Ramos (cell line): ENCODE results near the gene AGPAT4.

Experiments used
- in situ Hi-C: fragments of 300-500 bp; cut with MboI; formaldehyde crosslinking; loops from one replicate; pipeline ENCODE4 v1.14.3; 2022; ENCODE audit warnings: low sequenced_read_pairs; ENCODE audit not compliant: unreplicated experiment

Gene AGPAT4

DNA sequence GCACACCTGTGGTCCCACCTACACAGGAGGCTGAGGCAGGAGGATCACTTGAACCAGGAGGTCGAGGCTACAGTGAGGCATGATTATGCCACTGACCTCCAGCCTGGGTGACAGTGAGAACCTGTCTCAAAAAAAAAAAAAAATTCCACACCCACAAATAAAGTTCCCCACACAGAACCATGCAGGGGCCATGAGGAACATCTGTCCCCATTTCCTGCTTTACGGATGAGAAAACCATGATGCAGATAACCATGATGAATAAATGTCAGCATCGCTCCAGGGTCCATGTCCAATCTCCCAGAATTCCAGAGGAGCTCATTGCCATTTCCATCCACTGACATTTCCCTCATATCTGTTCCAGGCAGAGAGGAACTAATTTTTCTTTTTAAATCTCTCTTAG lies 16.9 kb upstream of the AGPAT4 start:
- in situ Hi-C loops = no loop called here

DNA sequence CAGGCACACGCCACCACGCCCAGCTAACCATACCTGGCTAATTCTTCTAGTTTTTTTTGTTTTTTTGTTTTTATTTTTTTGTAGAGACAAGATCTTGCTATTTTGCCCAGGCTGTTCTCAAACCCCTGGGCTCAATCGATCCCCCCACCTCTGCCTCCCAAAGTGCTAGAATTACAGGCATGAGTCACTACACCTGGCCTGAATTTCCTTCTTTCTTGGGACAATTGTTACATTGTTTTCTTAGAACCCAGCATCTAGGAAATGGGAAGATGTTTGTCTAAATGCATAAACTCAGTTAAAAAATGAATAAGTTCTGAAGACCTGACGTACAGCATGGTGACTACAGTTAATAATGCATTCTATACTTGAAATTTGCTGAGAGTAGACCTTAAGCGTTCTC lies 10.8 kb upstream of the AGPAT4 start:
- in situ Hi-C loops = no loop called here

GRCh38 chr6:161281092-161281491 lies 7.2 kb upstream of the AGPAT4 start:
- in situ Hi-C loops = no loop called here

DNA sequence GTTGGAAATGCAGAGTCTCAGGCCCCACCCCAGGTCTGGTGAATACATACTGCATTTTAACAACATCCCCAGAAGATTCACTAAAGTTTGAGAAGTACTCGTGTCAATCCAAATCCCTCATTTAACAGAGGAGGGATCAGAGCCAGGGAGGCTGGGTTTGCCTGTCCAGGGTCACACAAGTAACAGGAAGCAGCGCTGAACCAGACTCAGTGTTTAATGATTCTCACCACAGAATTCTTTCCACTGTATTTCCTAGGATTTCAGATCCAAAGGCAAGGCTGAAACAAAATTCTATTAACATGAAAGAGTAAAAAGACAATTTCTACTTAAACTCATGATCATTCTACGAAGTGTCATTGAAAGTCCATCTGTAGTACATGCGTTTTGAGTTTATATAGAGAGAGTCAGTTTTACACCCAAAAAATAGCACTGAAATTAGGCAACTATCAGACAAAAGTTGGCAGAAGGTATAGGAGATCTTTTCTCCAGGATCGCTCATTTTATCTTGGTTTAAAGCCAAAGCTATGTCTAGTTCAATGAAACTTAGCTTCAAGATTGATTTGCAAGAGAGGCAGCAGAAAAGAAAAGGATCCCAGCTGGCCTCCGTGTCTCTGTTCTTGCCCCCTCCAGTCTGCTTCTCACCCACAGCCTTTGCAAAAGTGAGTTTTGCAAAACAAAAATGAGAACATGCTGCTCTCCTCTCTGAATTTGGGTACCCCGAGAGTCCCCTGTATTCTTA lies 6.0 kb upstream of the AGPAT4 start:
- in situ Hi-C loops = no loop called here

GRCh38 chr6:161276605-161277155 lies 2.8 kb upstream of the AGPAT4 start:
- in situ Hi-C loops = no loop called here

DNA sequence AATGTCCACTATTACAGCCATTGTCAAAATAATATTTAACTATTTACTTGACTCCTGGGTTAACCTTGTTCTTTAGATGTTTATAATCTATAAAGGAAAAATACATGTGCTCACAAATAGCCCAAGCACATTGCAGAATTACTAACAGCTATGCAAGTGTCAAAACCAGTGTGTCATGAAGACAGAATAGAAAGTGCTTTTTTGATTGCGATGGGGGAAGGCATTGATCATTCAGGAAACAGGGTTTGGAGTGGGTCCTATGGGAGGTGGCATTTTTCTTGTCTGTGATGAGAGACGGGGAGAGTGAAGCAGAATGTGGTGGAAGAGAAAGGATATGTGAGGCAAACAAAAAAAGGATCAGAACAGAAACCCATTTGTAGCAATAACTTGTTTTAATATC lies 1.0 kb upstream of the AGPAT4 start:
- in situ Hi-C loops = no loop called here

DNA sequence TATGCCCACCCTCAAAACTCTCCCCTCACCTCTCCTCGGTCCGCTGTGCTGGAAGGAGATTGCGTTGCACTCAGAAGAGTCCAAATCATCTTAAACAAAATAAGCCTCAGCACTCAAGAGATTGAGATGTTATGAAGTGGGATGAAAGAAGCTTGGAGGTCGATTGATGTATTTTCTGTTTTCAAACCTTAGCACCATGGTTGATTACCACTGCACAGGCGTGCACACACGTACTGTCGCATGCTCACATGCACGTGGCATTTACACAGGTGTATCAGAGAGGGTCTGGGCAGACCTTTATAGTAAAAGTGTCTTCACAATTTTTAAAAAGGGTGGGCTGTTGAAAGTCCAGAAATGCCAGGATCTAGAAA lies 612 bp upstream of the AGPAT4 start:
- in situ Hi-C loops = no loop called here

GRCh38 chr6:161273274-161273751 lies 548 bp downstream of the AGPAT4 start:
- in situ Hi-C loops = no loop called here

DNA sequence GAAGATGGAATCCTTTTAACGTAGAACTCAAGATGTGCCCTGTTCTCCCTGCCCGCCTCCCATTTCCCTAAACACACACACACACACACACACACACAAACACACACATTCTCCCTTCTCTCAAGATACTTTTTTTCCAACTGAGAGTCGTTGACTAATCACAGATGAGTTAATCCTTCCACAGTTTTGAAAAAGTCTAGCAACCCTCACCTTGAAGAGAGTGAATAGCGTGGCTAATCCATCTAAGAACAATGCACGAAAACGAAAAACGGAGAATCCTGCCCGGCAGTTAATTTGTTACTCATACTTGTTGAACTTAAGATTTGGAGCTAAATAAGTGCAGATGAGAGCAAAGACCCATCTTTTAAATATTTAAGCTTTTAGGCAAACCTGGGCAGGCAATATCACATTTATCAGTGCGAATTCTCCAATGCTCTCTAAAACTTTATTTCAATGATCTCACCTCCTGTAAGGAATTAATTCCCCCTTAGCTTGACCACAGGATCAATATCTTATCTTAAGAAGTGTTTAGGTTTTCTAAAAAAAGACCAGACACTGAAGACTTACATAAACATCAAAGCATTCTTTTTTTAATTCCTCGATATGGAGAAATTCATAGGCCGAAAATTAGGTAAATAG lies 1.1 kb downstream of the AGPAT4 start:
- in situ Hi-C loops = no loop called here

GRCh38 chr6:161271343-161272030 lies 2.4 kb downstream of the AGPAT4 start:
- in situ Hi-C loops = no loop called here

GRCh38 chr6:161270116-161270515 lies 3.7 kb downstream of the AGPAT4 start:
- in situ Hi-C loops = no loop called here

- in situ Hi-C loops = no loop called here
These were observed 4.6 kb downstream of the AGPAT4 start for GRCh38 chr6:161269310-161269709.

DNA sequence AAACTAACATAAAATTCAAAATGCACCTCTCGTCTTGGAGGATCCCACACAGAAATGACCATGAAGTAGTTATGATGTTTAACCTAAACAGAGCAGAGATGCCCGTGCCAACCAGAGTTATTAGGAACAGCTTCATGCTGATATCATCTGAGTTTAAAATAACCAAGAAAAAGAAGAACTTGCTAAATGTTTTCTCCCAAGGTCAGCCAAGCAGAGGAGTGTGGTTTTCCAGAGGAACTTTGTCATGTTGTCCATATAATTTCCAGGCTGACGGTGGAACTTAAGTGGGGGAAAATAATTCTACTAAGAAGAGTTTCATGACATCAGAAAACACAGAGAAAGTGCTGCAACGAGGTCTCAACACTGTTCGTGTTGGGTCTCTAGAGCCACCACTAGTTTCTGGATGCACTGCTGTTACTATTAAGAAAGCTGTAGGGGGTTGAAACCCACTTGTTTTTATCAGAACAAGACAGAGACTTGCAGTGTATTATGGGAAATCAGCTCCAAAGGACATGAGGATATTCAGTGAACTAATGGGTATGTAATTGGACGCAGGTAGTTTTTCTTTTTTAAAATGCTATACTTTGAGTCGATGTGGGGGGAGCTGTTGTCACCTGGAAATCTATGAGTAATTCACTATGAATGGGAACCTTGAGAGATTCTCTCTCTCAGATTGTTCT lies 5.2 kb downstream of the AGPAT4 start:
- in situ Hi-C loops = no loop called here

GRCh38 chr6:161266513-161267230 lies 7.2 kb downstream of the AGPAT4 start:
- in situ Hi-C loops = no loop called here

- in situ Hi-C loops = no loop called here
These were observed 7.9 kb downstream of the AGPAT4 start for GRCh38 chr6:161265975-161266374.

GRCh38 chr6:161265554-161265953 lies 8.3 kb downstream of the AGPAT4 start:
- in situ Hi-C loops = no loop called here

DNA sequence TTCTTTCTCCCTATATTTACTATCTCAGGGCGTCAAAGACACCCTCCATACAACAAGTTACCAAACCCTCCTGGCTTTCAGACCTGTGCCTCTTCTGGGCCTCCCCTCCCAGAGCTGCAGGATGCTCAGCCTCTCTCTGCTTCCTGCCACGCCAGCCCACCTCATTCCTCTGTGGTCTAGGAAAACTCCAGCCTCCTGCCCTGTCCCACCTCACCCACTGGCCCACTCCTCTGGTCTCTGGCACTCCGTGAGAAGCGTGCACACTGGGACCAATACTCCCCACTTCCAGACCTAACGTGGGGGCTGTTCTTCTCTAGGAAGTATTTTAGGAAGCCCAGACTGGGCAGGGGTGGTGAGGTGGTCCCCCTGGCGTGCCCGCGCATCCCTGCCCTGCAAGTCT lies 9.7 kb downstream of the AGPAT4 start:
- in situ Hi-C loops = no loop called here

- in situ Hi-C loops = no loop called here
These were observed 12.0 kb downstream of the AGPAT4 start for GRCh38 chr6:161261816-161262215.

- in situ Hi-C loops = no loop called here
These were observed 12.5 kb downstream of the AGPAT4 start for GRCh38 chr6:161261325-161261724.

- in situ Hi-C loops = no loop called here
These were observed 14.6 kb downstream of the AGPAT4 start for GRCh38 chr6:161259302-161259701.
